Measurements from ENCODE around the gene HMCN1.
"Not testable (repeated sequence)": the region's sequence is repeated elsewhere in the genome, so short reads cannot be mapped to it uniquely, and the experiment has no call there.

Gene HMCN1

DNA sequence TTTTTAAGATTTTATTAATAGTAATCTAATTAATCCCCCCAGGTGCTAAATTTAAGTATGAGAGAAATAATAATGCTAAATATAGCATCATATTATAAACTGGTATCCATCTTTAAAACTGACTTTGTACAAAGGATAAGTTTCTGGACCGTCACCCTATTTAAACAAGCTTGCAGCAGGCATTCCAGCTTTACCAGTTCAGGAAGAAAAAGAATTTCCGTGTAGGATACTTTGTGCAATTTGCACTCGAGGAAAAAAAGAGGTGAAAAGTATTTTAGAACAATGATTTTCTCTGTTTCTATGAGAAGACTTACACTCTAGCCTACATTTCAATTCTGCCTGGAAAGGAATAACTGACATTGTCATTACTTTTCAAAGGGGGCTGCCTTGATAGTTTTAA is 27.6 kb downstream of the HMCN1 start:
- no peak for DNase-seq (ENCODE audit: low read depth)
- no peak overlapping the region for H3K4me3 ChIP-seq (ENCODE audit: low read depth, low read length)
- TF ChIP-seq, protein P1, sequence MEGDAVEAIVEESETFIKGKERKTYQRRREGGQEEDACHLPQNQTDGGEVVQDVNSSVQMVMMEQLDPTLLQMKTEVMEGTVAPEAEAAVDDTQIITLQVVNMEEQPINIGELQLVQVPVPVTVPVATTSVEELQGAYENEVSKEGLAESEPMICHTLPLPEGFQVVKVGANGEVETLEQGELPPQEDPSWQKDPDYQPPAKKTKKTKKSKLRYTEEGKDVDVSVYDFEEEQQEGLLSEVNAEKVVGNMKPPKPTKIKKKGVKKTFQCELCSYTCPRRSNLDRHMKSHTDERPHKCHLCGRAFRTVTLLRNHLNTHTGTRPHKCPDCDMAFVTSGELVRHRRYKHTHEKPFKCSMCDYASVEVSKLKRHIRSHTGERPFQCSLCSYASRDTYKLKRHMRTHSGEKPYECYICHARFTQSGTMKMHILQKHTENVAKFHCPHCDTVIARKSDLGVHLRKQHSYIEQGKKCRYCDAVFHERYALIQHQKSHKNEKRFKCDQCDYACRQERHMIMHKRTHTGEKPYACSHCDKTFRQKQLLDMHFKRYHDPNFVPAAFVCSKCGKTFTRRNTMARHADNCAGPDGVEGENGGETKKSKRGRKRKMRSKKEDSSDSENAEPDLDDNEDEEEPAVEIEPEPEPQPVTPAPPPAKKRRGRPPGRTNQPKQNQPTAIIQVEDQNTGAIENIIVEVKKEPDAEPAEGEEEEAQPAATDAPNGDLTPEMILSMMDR (IDR thresholded peaks at IDR 0.05; ENCODE audit: control insufficient read depth, extremely low read depth, insufficient read depth), result no peak

DNA sequence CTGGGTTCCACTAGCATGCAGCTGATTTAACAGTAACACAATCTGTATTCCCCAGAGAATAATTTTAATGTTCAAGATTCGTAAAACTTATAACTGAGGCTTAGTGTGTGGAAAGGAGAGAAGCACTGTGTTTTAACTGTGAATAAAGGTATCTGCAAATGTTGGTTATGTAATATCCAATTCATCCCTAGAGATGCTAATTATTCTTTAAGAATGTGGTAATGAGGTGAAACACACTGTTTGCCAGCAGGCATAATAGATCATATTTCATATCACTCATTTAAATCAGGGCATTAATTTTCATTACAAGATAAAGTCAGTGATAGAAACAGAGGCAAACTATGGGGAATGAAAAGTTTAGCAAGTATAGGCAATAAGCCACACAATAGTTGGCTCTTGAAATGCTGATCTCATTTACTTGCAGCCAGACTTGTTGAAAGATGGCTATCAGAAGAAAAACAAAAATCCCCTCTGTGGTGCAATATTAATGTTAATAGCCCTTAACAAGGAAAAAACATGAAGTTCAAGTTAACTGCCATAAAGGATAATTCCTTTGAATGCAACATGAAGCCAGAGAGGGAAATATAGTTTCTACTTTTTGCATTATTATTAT is 33.4 kb downstream of the HMCN1 start:
- no peak overlapping the region for H3K4me3 ChIP-seq (ENCODE audit: low read depth, low read length)
- no peak for DNase-seq (ENCODE audit: low read depth)
- TF ChIP-seq, protein P1 (IDR thresholded peaks at IDR 0.05; ENCODE audit: control insufficient read depth, extremely low read depth, insufficient read depth), result no peak

DNA sequence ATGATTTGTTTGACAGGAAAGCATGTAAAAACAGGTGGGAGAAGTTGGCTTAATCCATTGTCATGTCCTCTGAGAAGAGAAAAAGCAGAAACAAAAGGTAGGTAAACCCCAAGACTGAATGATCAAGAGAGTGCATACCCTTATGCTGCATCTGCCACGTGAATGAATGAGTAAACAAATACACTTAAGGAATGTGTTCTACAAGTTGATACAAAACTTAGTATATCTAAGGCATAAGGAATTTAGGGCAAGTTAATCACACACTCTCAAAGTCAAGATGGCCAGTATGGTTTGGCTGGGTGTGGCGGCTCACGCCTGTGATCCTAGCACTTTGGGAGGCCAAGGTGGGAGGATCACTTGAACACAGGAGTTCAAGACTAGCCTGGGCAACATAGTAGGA is 34.2 kb downstream of the HMCN1 start:
- DNase-seq (ENCODE audit: low read depth), result no peak
- no peak overlapping the region for H3K4me3 ChIP-seq (ENCODE audit: low read depth, low read length)
- TF ChIP-seq, protein P1 (IDR thresholded peaks at IDR 0.05; ENCODE audit: control insufficient read depth, extremely low read depth, insufficient read depth), result no peak

DNA sequence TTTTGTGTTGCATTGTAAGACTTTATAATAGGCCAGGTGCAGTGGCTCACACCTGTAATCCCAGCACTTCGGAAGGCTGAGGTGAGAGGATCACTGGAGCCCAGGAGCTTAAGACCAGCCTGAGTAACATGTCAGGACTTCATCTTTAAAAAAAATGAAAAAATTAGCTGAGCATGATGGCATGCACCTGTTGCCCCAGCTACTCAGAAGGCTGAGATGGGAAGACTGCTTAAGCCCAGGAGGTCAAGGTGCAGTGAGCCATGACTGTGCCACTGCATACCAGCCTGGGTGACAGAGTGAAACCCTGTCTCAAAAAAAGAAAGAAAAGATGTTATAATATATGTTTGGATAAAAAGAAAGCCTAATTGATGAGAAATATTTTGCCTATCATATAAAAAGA is 34.9 kb downstream of the HMCN1 start:
- no peak overlapping the region for H3K4me3 ChIP-seq (ENCODE audit: low read depth, low read length)
- TF ChIP-seq, protein P1 (IDR thresholded peaks at IDR 0.05; ENCODE audit: control insufficient read depth, extremely low read depth, insufficient read depth), result no peak
- no peak for DNase-seq (ENCODE audit: low read depth)

DNA sequence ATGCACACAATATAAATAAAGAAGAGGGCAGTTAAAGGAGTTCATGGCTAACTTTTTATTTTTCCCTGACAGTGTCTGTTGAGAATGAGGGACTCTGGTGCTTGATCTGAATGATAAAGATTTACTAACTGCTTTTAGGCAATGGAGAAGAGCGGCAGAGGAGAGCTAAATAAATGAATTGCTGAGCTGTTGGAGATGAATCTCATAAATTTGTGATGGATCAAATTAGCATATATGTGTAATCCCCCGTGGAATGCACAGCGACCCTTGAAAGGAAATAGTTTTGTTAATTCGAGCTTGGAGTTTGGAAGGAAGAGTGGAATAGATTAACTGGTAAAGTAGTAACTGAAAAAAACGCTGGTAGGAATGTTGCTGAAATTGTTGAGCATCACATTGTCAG is 40.2 kb downstream of the HMCN1 start:
- DNase-seq (ENCODE audit: low read depth), result no peak
- TF ChIP-seq, protein P1 (IDR thresholded peaks at IDR 0.05; ENCODE audit: control insufficient read depth, extremely low read depth, insufficient read depth), result no peak
- no peak overlapping the region for H3K4me3 ChIP-seq (ENCODE audit: low read depth, low read length)

DNA sequence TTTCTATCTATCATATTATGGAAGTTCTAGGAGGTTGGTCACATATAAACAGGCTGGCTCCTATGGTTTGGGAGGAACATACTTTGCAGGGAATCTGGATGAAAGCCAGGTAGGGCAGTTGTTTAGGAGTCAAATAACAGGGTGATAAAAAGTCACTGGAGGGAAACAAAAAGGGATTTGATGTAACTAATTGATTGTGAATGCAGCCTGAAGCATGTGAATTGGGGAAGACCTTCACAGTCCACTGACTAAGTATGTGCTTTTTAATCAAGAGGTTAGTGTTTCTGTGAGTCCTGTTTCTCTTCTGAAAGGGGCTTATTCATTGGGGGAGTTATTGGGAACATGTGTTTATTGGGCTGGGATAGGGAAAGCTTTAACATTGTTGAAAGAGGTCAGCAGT is 41.3 kb downstream of the HMCN1 start:
- TF ChIP-seq, protein P1 (IDR thresholded peaks at IDR 0.05; ENCODE audit: control insufficient read depth, extremely low read depth, insufficient read depth), result no peak
- no peak overlapping the region for H3K4me3 ChIP-seq (ENCODE audit: low read depth, low read length)
- DNase-seq (ENCODE audit: low read depth), result no peak

DNA sequence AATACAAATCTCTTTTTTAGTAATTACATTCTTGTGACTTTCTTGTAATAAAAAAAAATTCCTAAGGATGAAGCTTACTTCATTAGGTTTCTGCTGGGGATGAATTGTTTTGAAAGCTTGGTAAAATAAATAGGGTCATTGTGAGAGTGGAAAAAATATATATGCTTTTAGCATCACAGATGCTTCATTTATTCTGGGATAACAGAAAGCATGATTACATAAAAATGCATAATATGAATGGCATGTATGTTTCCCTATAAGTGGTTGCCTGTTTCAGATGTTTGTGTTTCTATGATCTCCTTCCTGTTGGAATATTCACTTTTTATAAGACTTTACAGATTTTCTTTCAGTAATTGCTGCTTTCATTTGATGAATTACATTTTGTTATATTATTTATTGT is 42.3 kb downstream of the HMCN1 start:
- TF ChIP-seq, protein P1 (IDR thresholded peaks at IDR 0.05; ENCODE audit: control insufficient read depth, extremely low read depth, insufficient read depth), result no peak
- no peak for DNase-seq (ENCODE audit: low read depth)
- H3K4me3 ChIP-seq (ENCODE audit: low read depth, low read length), result no peak overlapping the region

DNA sequence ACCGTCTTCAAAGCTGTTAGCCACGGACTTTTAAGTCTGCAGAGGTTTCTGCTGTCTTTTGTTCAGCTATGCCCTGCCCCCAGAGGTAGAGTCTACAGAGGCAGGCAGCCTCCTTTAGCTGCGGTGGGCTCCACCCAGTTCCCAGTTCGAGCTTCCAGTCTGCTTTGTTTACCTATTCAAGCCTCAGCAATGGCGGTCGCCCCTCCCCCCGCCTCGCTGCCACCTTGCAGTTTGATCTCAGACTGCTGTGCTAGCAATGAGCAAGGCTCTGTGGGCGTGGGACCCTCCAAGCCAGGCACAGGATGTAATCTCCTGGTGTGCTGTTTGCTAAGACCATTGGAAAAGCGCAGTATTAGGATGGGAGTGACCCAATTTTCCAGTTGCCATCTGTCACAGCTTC is 49.7 kb downstream of the HMCN1 start:
- not testable (repeated sequence) for DNase-seq (ENCODE audit: low read depth); H3K4me3 ChIP-seq (ENCODE audit: low read depth, low read length)

Measured in LNCaP clone FGC (cell line).